MCF 10A (cell line): ENCODE data around the gene SMARCD1. TPM values are rescaled to one million over a fixed set of nuclear protein-coding genes. Genes with fewer than 3 reads are reported as not detected.

Source experiments
- BruUV-seq: library from RNA; stranded (reverse); fragments of 400-500 nt; replicated peaks from 2 replicates; lab custom pipeline; 2021; lab: Mats Ljungman, UMichigan
- CTCF ChIA-PET: fragments of 300-600 bp; sonication (Branson Sonifier 250); formaldehyde crosslinking; extraction: SDS; loops from one replicate; lab custom pipeline; 2021; ENCODE audit warnings: antibody characterized with exemption, inconsistent platforms; lab: Yijun Ruan, JAX
- POLR2A ChIA-PET: fragments of 300-600, 350-650 bp; sonication (Branson Sonifier 250); formaldehyde crosslinking; extraction: SDS; loops from one replicate; lab custom pipeline; 2020; ENCODE audit warnings: antibody characterized with exemption, inconsistent platforms; lab: Yijun Ruan, JAX
- DNase-seq: peaks from one replicate; pipeline ENCODE4 v3.0.0-alpha.2; 2018; ENCODE audit not compliant: unreplicated experiment
- H3K27ac Mint-ChIP-seq: one replicate; pipeline ENCODE4 v1.8.0; 2022; ENCODE audit warnings: mild to moderate bottlenecking, low read depth, mixed read lengths; ENCODE audit not compliant: unreplicated experiment
- H3K27me3 Mint-ChIP-seq: one replicate; pipeline ENCODE4 v1.8.0; 2022; ENCODE audit warnings: mixed read lengths; ENCODE audit not compliant: insufficient read depth, unreplicated experiment
- H3K36me3 Mint-ChIP-seq: one replicate; pipeline ENCODE4 v1.8.0; 2022; ENCODE audit warnings: mild to moderate bottlenecking, moderate library complexity, mixed read lengths; ENCODE audit not compliant: insufficient read depth, unreplicated experiment
- H3K4me1 Mint-ChIP-seq: one replicate; pipeline ENCODE4 v1.8.0; 2022; ENCODE audit warnings: mixed read lengths; ENCODE audit not compliant: insufficient read depth, unreplicated experiment
- H3K4me3 Mint-ChIP-seq: one replicate; pipeline ENCODE4 v1.8.0; 2022; ENCODE audit warnings: mild to moderate bottlenecking, moderate library complexity, mixed read lengths; ENCODE audit not compliant: unreplicated experiment
- H3K9me3 Mint-ChIP-seq: one replicate; pipeline ENCODE4 v1.8.0; 2022; ENCODE audit warnings: mixed read lengths; ENCODE audit not compliant: unreplicated experiment
- CTCF ChIP-seq: fragments of 200-600 bp; IDR thresholded peaks from one replicate; pipeline ENCODE4 v1.8.0; 2022; ENCODE audit warnings: antibody characterized with exemption, mild to moderate bottlenecking; ENCODE audit not compliant: unreplicated experiment
- intact Hi-C: fragments of 100-400 bp; cut with micrococcal nuclease; formaldehyde crosslinking; loops from 2 replicates; pipeline ENCODE4 v1.14.1; 2022
- total RNA-seq: library from RNA; stranded (reverse); gene quantifications from 2 replicates; pipeline ENCODE4 v1.2.3, GENCODE V29; 2022

Gene SMARCD1
- total RNA-seq, 1 experiment from 2014 or later: 58.7 TPM

DNA sequence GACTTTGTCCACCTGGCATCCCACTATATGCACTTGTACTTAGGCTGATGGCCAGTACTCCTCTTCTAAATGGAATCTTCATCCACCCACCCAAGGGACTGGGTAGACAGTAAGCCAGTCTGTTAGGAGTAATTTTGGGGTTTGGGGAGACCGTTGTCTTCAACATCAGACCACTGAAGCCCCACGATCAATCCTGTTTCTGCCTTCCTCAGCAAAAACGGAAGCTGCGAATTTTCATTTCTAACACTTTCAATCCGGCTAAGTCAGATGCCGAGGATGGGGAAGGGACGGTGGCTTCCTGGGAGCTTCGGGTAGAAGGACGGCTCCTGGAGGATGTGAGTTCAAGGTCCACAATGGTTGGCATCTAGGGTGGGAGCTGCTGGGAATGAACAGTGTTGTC lies 2.0 kb downstream of the SMARCD1 start:
- intact Hi-C loops: no loop called here
- CTCF ChIA-PET: interaction anchor here (0.6 to 11.7 kb wide), 11 partner anchors 9 to 145 kb away, joined by 3 to 232 read pairs (median 7); partner anchors contain the start of genes COX14 and GPD1

DNA sequence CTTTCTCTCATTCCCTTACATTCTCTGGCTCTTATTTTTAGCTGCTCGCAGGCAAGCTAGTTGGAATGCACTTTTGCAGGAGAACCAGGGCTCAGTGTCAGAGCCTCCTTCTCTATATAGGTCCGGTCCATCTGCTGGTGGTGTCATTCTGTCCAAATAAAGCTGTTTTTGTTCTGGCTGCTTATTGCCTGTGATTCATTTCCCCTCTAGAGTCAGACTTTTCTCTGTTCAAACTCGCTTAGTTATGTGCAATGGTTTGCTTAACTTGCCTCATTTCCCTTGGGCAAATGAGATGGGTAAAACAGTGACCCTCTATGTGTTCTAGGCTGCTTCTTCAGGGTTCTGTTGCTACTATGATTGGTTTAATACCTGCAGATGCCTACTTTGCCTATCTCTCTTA lies 2.9 kb downstream of the SMARCD1 start:
- Mint-ChIP-seq H3K27me3 (no peaks in the 10 kb centered on the region), H3K9me3 (no peaks in the 10 kb centered on the region), H3K4me3 (peak overlapping the region; percentile 26), H3K27ac (peak overlapping the region; percentile 37), H3K36me3 (peaks cover 62% of the 10 kb centered on the region), H3K4me1 (peaks cover 33% of the 10 kb centered on the region)
- POLR2A ChIA-PET: interaction anchor here (0.9 to 4.3 kb wide), 6 partner anchors 13 to 220 kb away, joined by 3 to 25 read pairs (median 6); partner anchors contain the start of genes CERS5 and COX14
- BruUV-seq: no TSS peak
- intact Hi-C loops: no loop called here
- peak; percentile 47 for DNase-seq
- CTCF ChIA-PET: interaction anchor here (0.5 to 11.7 kb wide), 24 partner anchors 8 to 626 kb away, joined by 3 to 232 read pairs (median 4); partner anchors contain the start of genes COX14 and GPD1
- TF ChIP-seq CTCF: no peak

More for the DNA sequence above, 2.0 kb downstream of the SMARCD1 start:
- no peaks in the 10 kb centered on the region for H3K9me3 Mint-ChIP-seq
- POLR2A ChIA-PET: interaction anchor here (0.8 to 4.3 kb wide), 3 partner anchors 25 to 244 kb away, joined by 4 to 25 read pairs (median 9); partner anchors contain the start of genes BCDIN3D, CERS5 and COX14
- no peak for DNase-seq
- no peak for TF ChIP-seq CTCF
- no TSS peak for BruUV-seq
- no peak overlapping the region for H3K4me3 Mint-ChIP-seq
- H3K36me3 Mint-ChIP-seq: peaks cover 53% of the 10 kb centered on the region
- H3K4me1 Mint-ChIP-seq: peaks cover 33% of the 10 kb centered on the region
- H3K27ac Mint-ChIP-seq: peak overlapping the region; percentile 37
- H3K27me3 Mint-ChIP-seq: no peaks in the 10 kb centered on the region

DNA sequence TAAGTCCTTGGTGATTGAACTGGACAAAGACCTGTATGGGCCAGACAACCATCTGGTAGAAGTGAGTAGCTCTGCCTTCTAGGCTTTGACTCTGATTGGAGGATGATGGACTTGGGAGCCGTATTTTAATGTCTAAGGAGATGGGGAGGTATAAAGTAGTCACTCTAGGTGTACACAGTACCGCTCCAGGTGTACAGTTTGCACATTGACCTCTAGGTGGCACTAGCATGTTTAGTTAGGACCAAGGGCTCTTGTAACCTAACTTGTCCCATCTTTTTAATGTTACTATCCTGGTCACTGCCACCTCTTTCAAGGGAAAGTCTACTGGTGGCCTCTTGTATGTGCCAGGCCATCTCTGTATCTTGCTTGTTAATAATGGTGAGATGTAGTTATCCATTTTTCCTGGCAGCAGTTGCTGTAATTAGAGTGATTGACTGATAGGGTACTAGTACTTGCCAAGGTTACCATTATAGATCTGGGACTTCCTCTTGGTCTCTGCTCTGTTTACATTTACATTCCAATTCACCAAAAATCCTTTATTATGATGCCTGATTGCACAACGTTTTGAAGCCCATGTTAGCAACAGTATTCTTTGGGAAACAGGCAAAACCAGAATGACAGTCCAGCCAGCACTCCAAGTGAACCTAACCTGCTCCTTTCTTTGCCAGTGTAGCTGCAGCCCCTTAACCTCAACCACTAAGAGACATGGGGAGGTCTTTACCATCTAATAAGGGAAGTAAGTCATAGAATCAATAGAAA lies 3.6 kb downstream of the SMARCD1 start:
- CTCF ChIA-PET: interaction anchor here (0.5 to 11.7 kb wide), 24 partner anchors 8 to 625 kb away, joined by 3 to 232 read pairs (median 4); partner anchors contain the start of genes COX14 and GPD1
- POLR2A ChIA-PET: interaction anchor here (0.7 to 2.3 kb wide), 6 partner anchors 12 to 1129 kb away, joined by 3 to 9 read pairs (median 4); partner anchors contain the start of genes COX14 and POU6F1
- H3K27ac Mint-ChIP-seq: no peak overlapping the region
- peak; percentile 83 for TF ChIP-seq CTCF
- no TSS peak for BruUV-seq
- no peaks in the 10 kb centered on the region for H3K9me3 Mint-ChIP-seq
- peaks cover 28% of the 10 kb centered on the region for H3K4me1 Mint-ChIP-seq
- intact Hi-C loops: no loop called here
- peaks cover 70% of the 10 kb centered on the region for H3K36me3 Mint-ChIP-seq
- no peaks in the 10 kb centered on the region for H3K27me3 Mint-ChIP-seq
- no peak overlapping the region for H3K4me3 Mint-ChIP-seq
- DNase-seq: peak; percentile 73

- Mint-ChIP-seq H3K9me3 (no peaks in the 10 kb centered on the region), H3K4me3 (no peak overlapping the region), H3K4me1 (peaks cover 27% of the 10 kb centered on the region), H3K27ac (no peak overlapping the region), H3K36me3 (peaks cover 79% of the 10 kb centered on the region), H3K27me3 (no peaks in the 10 kb centered on the region)
- BruUV-seq: no TSS peak
- intact Hi-C loops: no loop called here
- ChIA-PET CTCF (interaction anchor here (0.5 to 11.7 kb wide), 14 partner anchors 8 to 221 kb away, joined by 3 to 232 read pairs (median 4); partner anchors contain the start of genes COX14 and GPD1), POLR2A (interaction anchor here (0.6 to 2.3 kb wide), 4 partner anchors 11 to 1526 kb away, joined by 3 to 8 read pairs (median 4); partner anchors contain the start of gene COX14)
- no peak for TF ChIP-seq CTCF
- no peak for DNase-seq
Measured at GRCh38 chr12:50089730-50090129, 4.6 kb downstream of the SMARCD1 start.
